ENCODE measurements around the gene DKK3. TPM values are rescaled to one million over a fixed set of nuclear protein-coding genes. Genes with fewer than 3 reads are reported as not detected.

The DKK3 gene
- total and polyA plus RNA-seq, 2 of the 13 experiments (the other 11 are each of a cell fraction or from before 2014, with no cell fraction given), result 0.09 to 0.67 TPM

DNA sequence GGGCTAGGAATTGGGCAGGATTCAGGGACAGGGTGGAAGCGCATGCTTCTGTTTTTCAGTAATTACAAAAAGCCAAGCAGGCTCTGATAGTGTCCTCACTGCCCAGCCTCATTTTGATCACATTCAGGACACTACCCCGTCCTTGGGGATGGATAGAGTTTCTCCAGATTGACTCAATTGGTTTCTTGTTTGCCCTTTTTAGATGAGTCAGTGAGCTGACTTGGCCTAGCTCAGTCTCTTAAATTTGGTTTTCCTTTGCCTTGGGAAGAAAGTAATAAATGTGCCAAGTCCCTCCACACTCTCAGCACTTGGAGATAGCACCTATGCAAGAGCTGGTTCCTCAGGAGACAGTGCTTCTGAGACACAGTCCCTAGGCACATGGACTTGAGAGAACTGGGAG lies 25.5 kb downstream of the DKK3 start:
- ATAC-seq (no peak), DNase-seq (ENCODE audit: low spot score) (no peak), FAIRE-seq (no peak)
- WGBS (ENCODE audit: low lambda C conversion rate), result 40% methylated on average over 2 of the region's 2 CpGs
- H4K20me1 ChIP-seq (ENCODE audit: insufficient read depth, low read length), result no peaks in the 10 kb centered on the region
- no TSS peak for BruUV-seq (replicated peaks)
- intact Hi-C loops (cut with micrococcal nuclease; ENCODE audit: unreplicated experiment), result no loop called here
- CTCF ChIA-PET (ENCODE audit: low intra/inter-chr PET ratio, low total read pairs), result no interaction called here
- no peaks in the 10 kb centered on the region for H3K79me2 ChIP-seq (ENCODE audit: insufficient read depth, low read length)
- H3K4me3 ChIP-seq (replicated peaks in 1 of 3; ENCODE audit: insufficient read depth in 1 of 3, low read depth in 2 of 3, low read length in 3 of 3), result no peak overlapping the region
- no peaks in the 10 kb centered on the region for H3K9me3 ChIP-seq (ENCODE audit: low read length)
- H3K27ac ChIP-seq (ENCODE audit: extremely low read length, insufficient read depth, low read length), result no peak overlapping the region
- TF ChIP-seq SMAD9 (CRISPR knock-in tag; IDR thresholded peaks at IDR 0.05) (no peak), ZNF567 (CRISPR knock-in tag; IDR thresholded peaks at IDR 0.05; ENCODE audit: borderline replicate concordance) (no peak), HMGA1 (CRISPR knock-in tag; conservative IDR thresholded peaks at IDR 0.05) (no peak), AHR (CRISPR knock-in tag; IDR thresholded peaks at IDR 0.05) (no peak), NFKBIZ (CRISPR knock-in tag; IDR thresholded peaks at IDR 0.05) (no peak), CENPX (CRISPR knock-in tag; IDR thresholded peaks at IDR 0.05) (no peak), ZBTB8A (CRISPR knock-in tag; IDR thresholded peaks at IDR 0.05; ENCODE audit: borderline replicate concordance, low read depth) (no peak), RXRA (CRISPR knock-in tag; IDR thresholded peaks at IDR 0.05) (no peak), ZMAT3 (CRISPR knock-in tag; conservative IDR thresholded peaks at IDR 0.05) (no peak), ZNF264 (CRISPR knock-in tag; IDR thresholded peaks at IDR 0.05) (no peak), ZSCAN30 (CRISPR knock-in tag; IDR thresholded peaks at IDR 0.05) (no peak)
- TF ChIP-seq, protein P1, sequence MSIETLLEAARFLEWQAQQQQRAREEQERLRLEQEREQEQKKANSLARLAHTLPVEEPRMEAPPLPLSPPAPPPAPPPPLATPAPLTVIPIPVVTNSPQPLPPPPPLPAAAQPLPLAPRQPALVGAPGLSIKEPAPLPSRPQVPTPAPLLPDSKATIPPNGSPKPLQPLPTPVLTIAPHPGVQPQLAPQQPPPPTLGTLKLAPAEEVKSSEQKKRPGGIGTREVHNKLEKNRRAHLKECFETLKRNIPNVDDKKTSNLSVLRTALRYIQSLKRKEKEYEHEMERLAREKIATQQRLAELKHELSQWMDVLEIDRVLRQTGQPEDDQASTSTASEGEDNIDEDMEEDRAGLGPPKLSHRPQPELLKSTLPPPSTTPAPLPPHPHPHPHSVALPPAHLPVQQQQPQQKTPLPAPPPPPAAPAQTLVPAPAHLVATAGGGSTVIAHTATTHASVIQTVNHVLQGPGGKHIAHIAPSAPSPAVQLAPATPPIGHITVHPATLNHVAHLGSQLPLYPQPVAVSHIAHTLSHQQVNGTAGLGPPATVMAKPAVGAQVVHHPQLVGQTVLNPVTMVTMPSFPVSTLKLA (IDR thresholded peaks at IDR 0.05), result no peak
- no peak overlapping the region for H3K4me2 ChIP-seq (ENCODE audit: low read depth, low read length)
- peaks cover 9% of the 10 kb centered on the region; the same call in 1 of the 2 replicates for H3K4me1 ChIP-seq (ENCODE audit: insufficient read depth, low read length)
- no peak overlapping the region for H2AFZ ChIP-seq (ENCODE audit: low read length)
- H3K9ac ChIP-seq (ENCODE audit: insufficient read depth, low read depth, low read length), result no peak overlapping the region
- in situ Hi-C loops (cut with HindIII; ENCODE audit: extremely low pct_ligation_motif_present, low pct_unique_long_range_greater_than_20kb), result no loop called here
- POLR2A ChIA-PET, result no interaction called here
- no peaks in the 10 kb centered on the region for H3K36me3 ChIP-seq (replicated peaks in 1 of 2; ENCODE audit: control insufficient read depth in 1 of 2, insufficient read depth in 2 of 2, low read length in 2 of 2)
- peaks cover 1 to 21% of the 10 kb centered on the region in 2 experiments; a peak in 3 of 5 replicates for H3K27me3 ChIP-seq (ENCODE audit: control insufficient read depth in 1 of 2, insufficient read depth in 2 of 2, low read length in 2 of 2)

Data from HepG2 (cell line).